ENCODE data around the gene MAP2. TPM values are rescaled to one million over a fixed set of nuclear protein-coding genes. Genes with fewer than 3 reads are reported as not detected.
A peak's percentile ranks its signal among the peaks of the same experiment; 100 is the strongest.

The MAP2 gene
- total RNA-seq, 1 experiment from 2014 or later = 71.1 TPM

DNA sequence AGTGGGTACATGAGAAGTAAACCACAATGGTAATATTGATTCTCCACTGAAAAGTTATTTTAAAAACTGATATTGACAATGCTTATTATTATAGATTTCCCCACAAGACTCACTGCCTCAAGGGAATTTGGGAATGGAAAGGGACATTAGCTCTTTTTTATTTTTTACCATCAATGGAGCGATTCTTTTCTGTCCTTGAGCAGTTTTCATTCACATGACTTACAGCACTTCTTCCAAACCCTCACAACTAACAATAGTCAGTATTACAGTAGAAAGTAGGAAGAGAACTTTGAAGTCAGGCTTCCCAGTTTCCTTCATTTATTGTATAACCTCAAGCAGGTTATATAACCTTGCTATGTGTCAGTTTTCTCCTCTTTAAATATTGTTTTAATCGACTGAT lies 343.5 kb downstream of the MAP2 start:
- BruUV-seq (replicated peaks) = no TSS peak
- no peaks in the 10 kb centered on the region for H3K79me2 ChIP-seq (ENCODE audit: low read depth)
- TF ChIP-seq, protein P1, sequence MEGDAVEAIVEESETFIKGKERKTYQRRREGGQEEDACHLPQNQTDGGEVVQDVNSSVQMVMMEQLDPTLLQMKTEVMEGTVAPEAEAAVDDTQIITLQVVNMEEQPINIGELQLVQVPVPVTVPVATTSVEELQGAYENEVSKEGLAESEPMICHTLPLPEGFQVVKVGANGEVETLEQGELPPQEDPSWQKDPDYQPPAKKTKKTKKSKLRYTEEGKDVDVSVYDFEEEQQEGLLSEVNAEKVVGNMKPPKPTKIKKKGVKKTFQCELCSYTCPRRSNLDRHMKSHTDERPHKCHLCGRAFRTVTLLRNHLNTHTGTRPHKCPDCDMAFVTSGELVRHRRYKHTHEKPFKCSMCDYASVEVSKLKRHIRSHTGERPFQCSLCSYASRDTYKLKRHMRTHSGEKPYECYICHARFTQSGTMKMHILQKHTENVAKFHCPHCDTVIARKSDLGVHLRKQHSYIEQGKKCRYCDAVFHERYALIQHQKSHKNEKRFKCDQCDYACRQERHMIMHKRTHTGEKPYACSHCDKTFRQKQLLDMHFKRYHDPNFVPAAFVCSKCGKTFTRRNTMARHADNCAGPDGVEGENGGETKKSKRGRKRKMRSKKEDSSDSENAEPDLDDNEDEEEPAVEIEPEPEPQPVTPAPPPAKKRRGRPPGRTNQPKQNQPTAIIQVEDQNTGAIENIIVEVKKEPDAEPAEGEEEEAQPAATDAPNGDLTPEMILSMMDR (conservative IDR thresholded peaks at IDR 0.05) = no peak
- no peak for TF ChIP-seq EZH2 (IDR thresholded peaks at IDR 0.05; ENCODE audit: low read depth)
- H3K9me2 ChIP-seq (ENCODE audit: insufficient read depth) = no peaks in the 10 kb centered on the region
- H3K4me1 ChIP-seq (replicated peaks; ENCODE audit: insufficient read depth) = no peaks in the 10 kb centered on the region
- H4K20me1 ChIP-seq (ENCODE audit: insufficient read depth) = no peaks in the 10 kb centered on the region
- DNase-seq = no peak
- H3K27ac ChIP-seq = no peak overlapping the region
- H3F3A ChIP-seq (ENCODE audit: insufficient read depth, low read depth) = no peaks in the 10 kb centered on the region
- POLR2A ChIA-PET (ENCODE audit: unreplicated experiment) = no interaction called here
- H2AFZ ChIP-seq = no peak overlapping the region
- H3K4me2 ChIP-seq = no peak overlapping the region
- no peak overlapping the region for H3K4me3 ChIP-seq
- CTCF ChIA-PET = no interaction called here
- H3K27me3 ChIP-seq (ENCODE audit: insufficient read depth, low read depth) = no peaks in the 10 kb centered on the region
- intact Hi-C loops (cut with micrococcal nuclease; ENCODE audit: unreplicated experiment) = no loop called here
- no peaks in the 10 kb centered on the region for H3K36me3 ChIP-seq (ENCODE audit: low read depth)
- no peaks in the 10 kb centered on the region for H3K9me3 ChIP-seq (ENCODE audit: insufficient read depth, low read depth)

DNA sequence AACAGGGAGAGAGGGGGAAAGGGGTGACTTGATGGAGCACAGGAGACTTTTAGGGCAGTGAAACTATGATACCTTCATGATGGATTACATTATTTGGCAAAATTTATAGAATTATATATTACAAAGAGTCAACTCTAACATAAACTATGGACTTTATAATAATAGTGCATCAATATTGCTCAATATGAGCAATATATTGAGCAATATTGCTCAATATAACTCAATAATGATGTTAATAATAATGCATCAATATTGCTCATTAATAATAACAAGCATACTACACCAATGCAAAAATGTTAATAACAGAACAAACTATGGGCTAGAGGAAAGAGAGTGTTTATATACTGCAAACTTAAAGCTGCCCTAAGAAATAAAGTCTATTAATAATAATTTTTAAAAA lies 344.7 kb downstream of the MAP2 start:
- Histone ChIP-seq H3K9me2 (ENCODE audit: insufficient read depth) (no peaks in the 10 kb centered on the region), H3K36me3 (ENCODE audit: low read depth) (no peaks in the 10 kb centered on the region), H3K79me2 (ENCODE audit: low read depth) (no peaks in the 10 kb centered on the region), H2AFZ (no peak overlapping the region), H4K20me1 (ENCODE audit: insufficient read depth) (no peaks in the 10 kb centered on the region), H3K4me2 (no peak overlapping the region), H3K27ac (no peak overlapping the region), H3K4me3 (no peak overlapping the region), H3K27me3 (ENCODE audit: insufficient read depth, low read depth) (no peaks in the 10 kb centered on the region), H3F3A (ENCODE audit: insufficient read depth, low read depth) (no peaks in the 10 kb centered on the region), H3K9me3 (ENCODE audit: insufficient read depth, low read depth) (no peaks in the 10 kb centered on the region), H3K4me1 (replicated peaks; ENCODE audit: insufficient read depth) (no peaks in the 10 kb centered on the region)
- ChIA-PET POLR2A (ENCODE audit: unreplicated experiment) (no interaction called here), CTCF (no interaction called here)
- intact Hi-C loops (cut with micrococcal nuclease; ENCODE audit: unreplicated experiment) = no loop called here
- DNase-seq = no peak
- no peak for TF ChIP-seq EZH2 (IDR thresholded peaks at IDR 0.05; ENCODE audit: low read depth)
- TF ChIP-seq, protein P1 (conservative IDR thresholded peaks at IDR 0.05) = no peak
- BruUV-seq (replicated peaks) = no TSS peak

DNA sequence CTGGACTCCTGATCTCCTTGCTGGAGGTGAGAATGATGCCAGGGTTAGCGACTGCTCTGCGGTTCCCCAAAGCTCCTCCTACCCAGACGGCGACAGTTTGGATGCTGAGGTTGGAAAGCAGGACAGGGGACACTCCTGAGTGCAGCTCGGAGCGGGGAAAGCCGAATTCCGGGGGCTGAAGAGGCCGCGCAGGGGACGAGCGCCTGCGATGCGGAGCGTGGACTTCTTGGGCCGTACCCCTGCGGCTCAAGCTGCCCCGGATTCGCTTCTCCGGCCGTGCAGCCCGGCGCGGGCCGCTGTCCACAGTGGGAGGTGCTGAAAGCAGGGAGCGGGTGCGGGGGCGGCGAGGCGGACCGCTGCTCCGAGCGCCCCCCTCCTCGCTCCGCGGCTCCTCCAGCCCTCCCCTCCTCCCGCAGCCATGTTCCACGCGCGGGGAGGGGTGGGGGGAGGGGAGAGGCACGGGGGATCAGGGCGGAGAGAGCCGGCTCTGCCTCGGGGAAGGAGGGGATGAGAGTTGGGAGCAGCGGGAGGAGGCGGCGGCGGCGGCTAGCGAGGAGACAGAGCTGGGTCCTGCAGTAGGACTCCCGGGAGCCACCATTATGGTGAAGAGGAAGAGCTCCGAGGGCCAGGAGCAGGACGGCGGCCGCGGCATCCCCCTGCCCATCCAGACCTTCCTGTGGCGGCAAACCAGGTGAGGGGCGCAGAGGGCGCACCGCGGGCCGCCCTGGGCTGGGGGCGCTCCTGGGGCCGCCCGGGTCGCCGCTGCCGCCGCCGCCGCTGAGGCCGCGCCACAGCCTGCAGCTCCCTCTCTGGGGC lies 347.8 kb downstream of the MAP2 start, which contains the start of gene UNC80:
TSS of gene UNC80 (plus strand) at position 359 of the 816 bp plus-strand sequence. CDS start at position 600, 241 bp downstream.
- intact Hi-C loops (cut with micrococcal nuclease; ENCODE audit: unreplicated experiment) = no loop called here
- Histone ChIP-seq H3K36me3 (ENCODE audit: low read depth) (no peaks in the 10 kb centered on the region), H3K4me3 (no peak within 1 kb of the TSS), H3K4me1 (replicated peaks; ENCODE audit: insufficient read depth) (no peaks in the 10 kb centered on the region), H3K9me3 (ENCODE audit: insufficient read depth, low read depth) (no peaks in the 10 kb centered on the region), H3K27ac (no peak within 1 kb of the TSS), H2AFZ (no peak within 1 kb of the TSS), H3K79me2 (ENCODE audit: low read depth) (no peaks in the 10 kb centered on the region), H3K27me3 (ENCODE audit: insufficient read depth, low read depth) (no peaks in the 10 kb centered on the region), H3F3A (ENCODE audit: insufficient read depth, low read depth) (no peaks in the 10 kb centered on the region), H4K20me1 (ENCODE audit: insufficient read depth) (no peaks in the 10 kb centered on the region), H3K9me2 (ENCODE audit: insufficient read depth) (no peaks in the 10 kb centered on the region), H3K4me2 (no peak within 1 kb of the TSS)
- TF ChIP-seq, protein P1 (conservative IDR thresholded peaks at IDR 0.05) = no peak
- TF ChIP-seq EZH2 (IDR thresholded peaks at IDR 0.05; ENCODE audit: low read depth) = no peak
- peak in 1 of 2 experiments; percentile 14 for DNase-seq
- no TSS peak for BruUV-seq (replicated peaks)
- ChIA-PET POLR2A (ENCODE audit: unreplicated experiment) (no interaction called here), CTCF (no interaction called here)

Measured in PC-9 (cell line).